B cell (primary cell): ENCODE data around the gene HMGXB3. TPM values are rescaled to one million over a fixed set of nuclear protein-coding genes. Genes with fewer than 3 reads are reported as not detected.

Experiments used
- ATAC-seq: fragments of 200-7000 bp; cut with Tn5 transposase; one replicate; pipeline ENCODE4 v1.10.0; 2021; ENCODE audit warnings: low read depth, mild to moderate bottlenecking, moderate number of reproducible peaks, moderate library complexity
- CTCF ChIA-PET: fragments of 350-600 bp; sonication (Branson Sonifier 250); formaldehyde crosslinking; loops from one replicate; lab custom pipeline; 2021; ENCODE audit warnings: antibody characterized with exemption, inconsistent platforms; lab: Charles Lee
- POLR2A ChIA-PET: fragments of 350-600 bp; sonication (Branson Sonifier 250); formaldehyde crosslinking; loops from one replicate; lab custom pipeline; 2021; ENCODE audit warnings: antibody characterized with exemption; lab: Charles Lee
- DNase-seq: peaks from one replicate; pipeline ENCODE4 v3.0.0; 2013
- H2AFZ ChIP-seq: 2 replicates; pipeline ENCODE4 v1.6.1; 2012; ENCODE audit warnings: mild to moderate bottlenecking, low read depth, low read length; ENCODE audit not compliant: insufficient read depth, poor library complexity, severe bottlenecking
- H3K27ac ChIP-seq, 2 donors: 1 replicate in 1 of 2; 2 replicates in 1 of 2; pipeline ENCODE4 v1.5.1; 2012 to 2013; ENCODE audit warnings: low read length in 2 of 2, mild to moderate bottlenecking in 2 of 2, moderate library complexity in 1 of 2
- H3K27me3 ChIP-seq, 4 experiments: fragments of 200-600 bp in 1 of 4; sonication (generic) in 1 of 4; replicated peaks in 1 of 4; 1 replicate in 2 of 4; 2 replicates in 2 of 4; pipeline versions ENCODE4 v1.6.1 to v1.7.0; 2013 to 2016; ENCODE audit warnings: low read length in 3 of 4, mild to moderate bottlenecking in 2 of 4, mixed read lengths in 1 of 4, moderate library complexity in 1 of 4; ENCODE audit not compliant: insufficient read depth in 4 of 4, control insufficient read depth in 3 of 4; ENCODE audit errors: control extremely low read depth in 1 of 4
- H3K36me3 ChIP-seq, 2 experiments: replicated peaks in 1 of 2; 1 replicate in 1 of 2; 2 replicates in 1 of 2; pipeline versions ENCODE4 v1.6.1 to v1.7.1; 2013; ENCODE audit warnings: low read length in 1 of 2; ENCODE audit not compliant: insufficient read depth in 2 of 2, control insufficient read depth in 1 of 2; ENCODE audit errors: control extremely low read depth in 1 of 2, extremely low read depth in 1 of 2
- H3K4me1 ChIP-seq, 2 donors: fragments of 200-600 bp in 1 of 2; sonication (generic) in 1 of 2; 1 replicate in 1 of 2; 2 replicates in 1 of 2; pipeline versions ENCODE4 v1.5.1 to v1.6.1; 2013 to 2017; ENCODE audit warnings: low read length in 2 of 2; ENCODE audit not compliant: control insufficient read depth in 2 of 2, insufficient read depth in 2 of 2
- H3K4me2 ChIP-seq: replicated peaks from 2 replicates; pipeline ENCODE3; 2012; ENCODE audit warnings: mild to moderate bottlenecking, low read depth, low read length; ENCODE audit not compliant: poor library complexity, severe bottlenecking
- H3K4me3 ChIP-seq, 5 experiments: fragments of 200-600 bp in 1 of 5; sonication (generic) in 1 of 5; 1 replicate in 3 of 5; 2 replicates in 2 of 5; pipeline versions ENCODE4 v1.5.1 to v1.7.0; 2011 to 2016; ENCODE audit warnings: low read length in 4 of 5, mild to moderate bottlenecking in 4 of 5, low read depth in 2 of 5, control low read depth in 1 of 5, moderate library complexity in 1 of 5; ENCODE audit not compliant: insufficient read depth in 1 of 5; ENCODE audit errors: control extremely low read depth in 1 of 5, extremely low read depth in 1 of 5
- H3K79me2 ChIP-seq: fragments of 200-600 bp; sonication (generic); one replicate; pipeline ENCODE4 v1.6.0; 2016; ENCODE audit warnings: low read length; ENCODE audit not compliant: control insufficient read depth, insufficient read depth
- H3K9ac ChIP-seq: fragments of 200-600 bp; sonication (generic); 2 replicates; pipeline ENCODE4 v1.6.1; 2017; ENCODE audit warnings: mild to moderate bottlenecking, low read length, moderate library complexity
- H3K9me3 ChIP-seq, 3 donors: one replicate each; pipeline versions ENCODE4 v1.6.1 to v1.7.1; 2013; ENCODE audit warnings: low read length in 2 of 3; ENCODE audit not compliant: control insufficient read depth in 2 of 3, insufficient read depth in 1 of 3; ENCODE audit errors: control extremely low read depth in 1 of 3
- H4K20me1 ChIP-seq: 2 replicates; pipeline ENCODE4 v1.6.0; 2012; ENCODE audit warnings: mild to moderate bottlenecking, low read length; ENCODE audit not compliant: insufficient read depth, control insufficient read depth, poor library complexity, severe bottlenecking
- H3K27ac Mint-ChIP-seq: one replicate; pipeline ENCODE4 v1.8.0; 2021; ENCODE audit warnings: mixed read lengths
- H3K27me3 Mint-ChIP-seq: one replicate; pipeline ENCODE4 v1.8.0; 2021; ENCODE audit warnings: mixed read lengths
- H3K4me1 Mint-ChIP-seq: one replicate; pipeline ENCODE4 v1.8.0; 2021; ENCODE audit warnings: mixed read lengths
- H3K4me3 Mint-ChIP-seq: one replicate; pipeline ENCODE4 v1.8.0; 2021; ENCODE audit warnings: mixed read lengths
- H3K9me3 Mint-ChIP-seq: one replicate; pipeline ENCODE4 v1.8.0; 2022; ENCODE audit warnings: mixed read lengths; ENCODE audit not compliant: insufficient read depth
- EZH2 ChIP-seq: IDR thresholded peaks from 2 replicates; pipeline ENCODE4 v1.6.1; 2012; ENCODE audit warnings: borderline replicate concordance, low read depth, mild to moderate bottlenecking, moderate library complexity, low read length; ENCODE audit not compliant: insufficient read depth, poor library complexity, severe bottlenecking
- WGBS: methylation state at CpG from one replicate; pipeline ENCODE4 v1.1.5; 2013; ENCODE audit warnings: missing lambda C conversion rate; ENCODE audit not compliant: insufficient coverage; 5-methylcytosine and 5-hydroxymethylcytosine counted together
- intact Hi-C: fragments of 100-400 bp; cut with micrococcal nuclease; formaldehyde crosslinking; loops from one replicate; pipeline ENCODE4 v1.10.0; 2022
- polyA plus RNA-seq: library from polyadenylated mRNA; depleted of rRNA; stranded (reverse); fragments of >200 nt; gene quantifications from 2 replicates; pipeline ENCODE4 v1.2.3, GENCODE V29; 2012
- total RNA-seq, 2 donors: library from RNA; stranded (reverse); fragments of 120-200 nt in 1 of 2; gene quantifications; 1 replicate in 1 of 2; 2 replicates in 1 of 2; pipeline versions ENCODE4 v1.2.3 to v1.2.4, GENCODE V29; 2013 to 2022
- TF ChIP-seq, protein P1 (sequence below): fragments of 200-600 bp; IDR thresholded peaks from one replicate; pipeline ENCODE4 v1.8.0; 2022; ENCODE audit warnings: antibody characterized with exemption, mild to moderate bottlenecking

The HMGXB3 gene
- total and polyA plus RNA-seq, 2 donors (not counting 1 experiment from before 2014, with no cell fraction given): 28.5 to 35.7 TPM

DNA sequence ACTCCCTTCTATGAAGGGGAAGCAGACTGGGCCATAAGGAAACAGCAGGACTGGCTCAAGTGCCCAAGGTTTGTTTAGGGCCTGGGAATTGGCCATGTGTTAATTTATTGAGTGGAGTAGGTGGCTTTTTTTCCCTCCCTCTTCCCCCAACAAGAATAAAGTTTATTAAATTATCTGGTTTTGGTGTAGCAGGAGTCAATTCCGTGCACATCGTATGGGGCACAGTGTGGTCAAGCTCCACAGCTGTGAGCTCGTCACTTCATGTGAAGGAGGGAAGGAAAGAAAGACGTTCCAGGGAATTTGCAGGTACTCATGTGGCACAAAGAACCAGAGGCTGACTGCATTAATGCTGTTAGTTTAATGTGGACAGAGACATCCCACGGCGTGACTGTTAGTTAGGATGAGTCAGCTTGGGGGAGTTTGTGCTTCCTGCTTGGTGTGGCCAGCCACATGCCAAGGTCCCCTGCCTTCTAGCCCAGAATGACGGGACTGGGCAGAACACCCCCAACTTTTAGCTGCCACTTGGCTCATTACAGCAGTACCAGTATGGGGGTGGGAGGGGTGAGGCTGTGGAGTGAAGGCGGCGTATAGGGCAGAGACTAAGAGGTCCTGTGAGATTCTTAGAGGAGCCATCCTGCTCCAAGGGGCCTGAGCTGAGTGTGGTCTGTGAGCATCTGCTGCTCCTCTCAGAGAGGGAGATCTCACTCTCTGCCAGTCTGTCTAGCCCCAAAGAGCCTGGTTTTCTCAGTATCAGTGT lies 52.6 kb downstream of the HMGXB3 start:
- H3K27me3 Mint-ChIP-seq: no peaks in the 10 kb centered on the region
- H3K4me1 Mint-ChIP-seq: no peaks in the 10 kb centered on the region
- Histone ChIP-seq H2AFZ (no peak overlapping the region), H3K79me2 (no peaks in the 10 kb centered on the region), H3K27me3 (no peaks in the 10 kb centered on the region), H3K4me3 (no peak overlapping the region), H3K36me3 (peaks cover 8 to 66% of the 10 kb centered on the region in 2 experiments), H4K20me1 (no peaks in the 10 kb centered on the region), H3K9me3 (no peaks in the 10 kb centered on the region), H3K4me1 (no peaks in the 10 kb centered on the region), H3K4me2 (no peak overlapping the region), H3K9ac (no peak overlapping the region), H3K27ac (no peak overlapping the region)
- DNase-seq (no peak), ATAC-seq (no peak)
- no peak overlapping the region for H3K27ac Mint-ChIP-seq
- no peaks in the 10 kb centered on the region for H3K9me3 Mint-ChIP-seq
- ChIA-PET POLR2A (no interaction called here), CTCF (interaction anchor here (1.2 kb wide), 1 partner anchor 9 kb away, joined by 3 read pairs; no protein-coding TSS in a partner anchor)
- intact Hi-C loops: no loop called here
- TF ChIP-seq, protein P1, sequence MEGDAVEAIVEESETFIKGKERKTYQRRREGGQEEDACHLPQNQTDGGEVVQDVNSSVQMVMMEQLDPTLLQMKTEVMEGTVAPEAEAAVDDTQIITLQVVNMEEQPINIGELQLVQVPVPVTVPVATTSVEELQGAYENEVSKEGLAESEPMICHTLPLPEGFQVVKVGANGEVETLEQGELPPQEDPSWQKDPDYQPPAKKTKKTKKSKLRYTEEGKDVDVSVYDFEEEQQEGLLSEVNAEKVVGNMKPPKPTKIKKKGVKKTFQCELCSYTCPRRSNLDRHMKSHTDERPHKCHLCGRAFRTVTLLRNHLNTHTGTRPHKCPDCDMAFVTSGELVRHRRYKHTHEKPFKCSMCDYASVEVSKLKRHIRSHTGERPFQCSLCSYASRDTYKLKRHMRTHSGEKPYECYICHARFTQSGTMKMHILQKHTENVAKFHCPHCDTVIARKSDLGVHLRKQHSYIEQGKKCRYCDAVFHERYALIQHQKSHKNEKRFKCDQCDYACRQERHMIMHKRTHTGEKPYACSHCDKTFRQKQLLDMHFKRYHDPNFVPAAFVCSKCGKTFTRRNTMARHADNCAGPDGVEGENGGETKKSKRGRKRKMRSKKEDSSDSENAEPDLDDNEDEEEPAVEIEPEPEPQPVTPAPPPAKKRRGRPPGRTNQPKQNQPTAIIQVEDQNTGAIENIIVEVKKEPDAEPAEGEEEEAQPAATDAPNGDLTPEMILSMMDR: no peak
- no peak for TF ChIP-seq EZH2
- no peak overlapping the region for H3K4me3 Mint-ChIP-seq
- WGBS: 84% methylated on average over 6 of the region's 9 CpGs

GRCh38 chr5:150053713-150054392 lies 53.3 kb downstream of the HMGXB3 start:
- Histone ChIP-seq H3K36me3 (peaks cover 8 to 60% of the 10 kb centered on the region in 2 experiments), H2AFZ (no peak overlapping the region), H3K4me1 (no peaks in the 10 kb centered on the region), H3K27me3 (no peaks in the 10 kb centered on the region), H3K79me2 (no peaks in the 10 kb centered on the region), H3K9me3 (no peaks in the 10 kb centered on the region), H3K4me2 (no peak overlapping the region), H3K4me3 (no peak overlapping the region), H3K27ac (no peak overlapping the region), H3K9ac (no peak overlapping the region), H4K20me1 (no peaks in the 10 kb centered on the region)
- ChIA-PET CTCF (interaction anchor here (1.2 kb wide), 1 partner anchor 9 kb away, joined by 3 read pairs; no protein-coding TSS in a partner anchor), POLR2A (no interaction called here)
- H3K9me3 Mint-ChIP-seq: no peaks in the 10 kb centered on the region
- no peak for DNase-seq
- intact Hi-C loops: no loop called here
- 100% methylated on average over 6 of the region's 14 CpGs for WGBS
- H3K27me3 Mint-ChIP-seq: no peaks in the 10 kb centered on the region
- H3K4me1 Mint-ChIP-seq: no peaks in the 10 kb centered on the region
- H3K4me3 Mint-ChIP-seq: no peak overlapping the region
- no peak for ATAC-seq
- no peak overlapping the region for H3K27ac Mint-ChIP-seq
- TF ChIP-seq, protein P1: no peak
- no peak for TF ChIP-seq EZH2
